ENCODE measurements around the gene SCLT1.

Gene SCLT1

DNA sequence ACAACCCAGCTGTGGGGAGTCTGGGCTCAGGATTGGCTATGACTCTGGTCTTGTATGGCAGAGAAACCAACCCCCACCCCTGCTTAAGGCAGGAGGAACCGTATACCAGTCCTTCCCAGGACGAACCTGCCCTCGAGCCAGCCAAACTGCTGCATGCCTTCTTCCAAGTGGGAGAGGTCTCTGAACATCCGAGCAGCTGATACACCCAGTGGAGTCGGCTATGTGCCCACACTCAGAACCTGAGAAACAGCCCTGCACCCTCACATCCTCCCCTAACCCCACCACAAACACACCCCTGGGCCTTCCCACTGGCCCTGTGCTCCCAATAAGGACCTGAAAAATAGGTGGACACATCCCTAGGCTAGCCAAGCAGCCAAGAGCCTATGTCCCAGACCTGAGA lies 24.4 kb upstream of the SCLT1 start:
- no peak for TF ChIP-seq CTCF (IDR thresholded peaks at IDR 0.05; ENCODE audit: control insufficient read depth, extremely low read depth, insufficient read depth)
- no peak for DNase-seq (ENCODE audit: low read depth)
- no peak overlapping the region for H3K4me3 ChIP-seq (ENCODE audit: low read depth, low read length)

GRCh38 chr4:129113919-129114318 lies 20.6 kb upstream of the SCLT1 start:
- DNase-seq (ENCODE audit: low read depth) = no peak
- no peak for TF ChIP-seq CTCF (IDR thresholded peaks at IDR 0.05; ENCODE audit: control insufficient read depth, extremely low read depth, insufficient read depth)
- no peak overlapping the region for H3K4me3 ChIP-seq (ENCODE audit: low read depth, low read length)

- TF ChIP-seq CTCF (IDR thresholded peaks at IDR 0.05; ENCODE audit: control insufficient read depth, extremely low read depth, insufficient read depth) = no peak
- no peak for DNase-seq (ENCODE audit: low read depth)
- H3K4me3 ChIP-seq (ENCODE audit: low read depth, low read length) = no peak overlapping the region
These were observed 20.1 kb upstream of the SCLT1 start for GRCh38 chr4:129113434-129113833.

GRCh38 chr4:129111919-129112318 lies 18.6 kb upstream of the SCLT1 start:
- no peak for DNase-seq (ENCODE audit: low read depth)
- no peak overlapping the region for H3K4me3 ChIP-seq (ENCODE audit: low read depth, low read length)
- TF ChIP-seq CTCF (IDR thresholded peaks at IDR 0.05; ENCODE audit: control insufficient read depth, extremely low read depth, insufficient read depth) = no peak

DNA sequence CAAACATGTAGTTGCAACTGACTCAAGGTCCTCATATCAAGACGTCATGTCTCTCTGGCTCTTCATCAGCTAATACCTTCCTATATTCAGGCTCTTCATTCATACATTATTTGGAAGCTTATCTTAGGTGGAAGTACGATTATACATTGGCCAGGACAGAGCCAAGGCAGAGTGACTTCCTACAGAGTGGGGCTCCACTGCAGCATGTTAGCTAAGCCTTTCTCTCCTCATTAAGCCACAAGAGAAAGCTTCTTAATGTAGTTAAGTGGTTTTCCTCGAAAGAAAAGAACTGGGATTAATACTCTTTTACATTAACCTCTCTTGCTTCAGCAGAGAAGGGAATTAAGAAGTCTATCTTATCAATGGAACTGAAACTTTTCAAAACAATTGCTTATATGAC lies 17.6 kb upstream of the SCLT1 start:
- DNase-seq (ENCODE audit: low read depth) = no peak
- no peak for TF ChIP-seq CTCF (IDR thresholded peaks at IDR 0.05; ENCODE audit: control insufficient read depth, extremely low read depth, insufficient read depth)
- no peak overlapping the region for H3K4me3 ChIP-seq (ENCODE audit: low read depth, low read length)

DNA sequence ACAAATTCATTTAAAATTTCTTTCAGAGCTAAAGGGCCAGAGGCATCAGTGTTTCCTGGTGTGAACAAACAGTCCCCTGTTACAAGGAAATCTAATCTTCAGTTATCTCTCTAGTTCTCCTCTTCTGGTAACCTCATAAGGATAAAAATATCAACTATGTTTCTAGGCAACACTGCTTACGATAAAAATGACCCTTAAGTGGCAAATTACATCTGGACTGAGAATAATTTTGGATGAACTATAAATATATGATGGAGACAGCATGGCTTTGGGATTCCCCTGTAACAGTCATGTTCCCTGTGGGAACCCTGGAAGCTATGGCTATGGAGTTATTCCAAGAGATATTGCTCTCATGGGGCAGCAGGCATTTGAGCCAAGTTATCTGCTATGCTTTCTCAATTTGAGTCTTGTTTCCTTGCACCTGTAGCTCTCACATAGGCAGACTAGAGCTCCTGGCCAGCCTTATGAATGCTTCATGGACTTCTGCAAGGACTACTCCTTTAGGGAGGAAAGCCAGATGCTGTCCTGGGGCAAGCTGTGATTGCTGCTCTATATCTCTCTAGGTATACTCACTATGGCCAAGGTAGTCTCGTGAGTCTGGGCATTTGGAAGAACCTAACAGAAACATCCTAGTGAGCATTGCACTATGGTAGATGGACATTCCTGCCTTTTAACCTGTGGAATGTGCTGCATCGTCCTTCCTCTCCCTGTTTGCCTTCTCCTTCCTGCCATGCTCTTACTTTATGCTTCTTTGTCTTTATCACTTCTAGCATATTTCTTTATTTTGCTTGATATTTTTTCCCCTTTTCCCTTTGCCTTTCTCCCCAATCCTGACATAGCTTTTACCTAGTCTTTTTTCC lies 16.9 kb upstream of the SCLT1 start:
- TF ChIP-seq CTCF (IDR thresholded peaks at IDR 0.05; ENCODE audit: control insufficient read depth, extremely low read depth, insufficient read depth) = no peak
- no peak for DNase-seq (ENCODE audit: low read depth)

GRCh38 chr4:129098531-129099001 lies 5.2 kb upstream of the SCLT1 start:
- H3K4me3 ChIP-seq (ENCODE audit: low read depth, low read length) = no peak overlapping the region
- DNase-seq (ENCODE audit: low read depth) = no peak
- no peak for TF ChIP-seq CTCF (IDR thresholded peaks at IDR 0.05; ENCODE audit: control insufficient read depth, extremely low read depth, insufficient read depth)

More for the DNA sequence above, 16.9 kb upstream of the SCLT1 start:
- no peak overlapping the region for H3K4me3 ChIP-seq (ENCODE audit: low read depth, low read length)

Data from LNCaP clone FGC (cell line).